Naive thymus-derived CD4-positive, alpha-beta T cell (primary cell): ENCODE measurements around the gene PRKCA. TPM values are rescaled to one million over a fixed set of nuclear protein-coding genes. Genes with fewer than 3 reads are reported as not detected.
"Not testable (repeated sequence)": the region's sequence is repeated elsewhere in the genome, so short reads cannot be mapped to it uniquely, and the experiment has no call there.

ENCODE experiments used
- ATAC-seq: fragments of 150-1000 bp; cut with Tn5 transposase; 2 replicates; pipeline ENCODE4 v1.10.0; 2021; ENCODE audit warnings: mild to moderate bottlenecking, moderate library complexity
- CTCF ChIA-PET: fragments of 350-600 bp; sonication (Branson Sonifier 250); formaldehyde crosslinking; loops from one replicate; lab custom pipeline; 2021; ENCODE audit warnings: antibody characterized with exemption; lab: Charles Lee
- POLR2A ChIA-PET: fragments of 350-600 bp; sonication (Branson Sonifier 250); formaldehyde crosslinking; loops from one replicate; lab custom pipeline; 2021; ENCODE audit warnings: antibody characterized with exemption, inconsistent platforms; lab: Charles Lee
- DNase-seq, 9 donors: peaks; one replicate each; pipeline versions ENCODE4 v3.0.0 to v3.0.0-alpha.2; 2020 to 2022; ENCODE audit warnings: mixed read lengths in 1 of 9
- H3K27ac ChIP-seq: one replicate; pipeline ENCODE4 v1.7.0; 2013; ENCODE audit warnings: mild to moderate bottlenecking, low read depth, low read length, moderate library complexity
- H3K27me3 ChIP-seq, 2 donors: one replicate each; pipeline ENCODE4 v1.7.0; 2013; ENCODE audit warnings: low read length in 2 of 2, mild to moderate bottlenecking in 2 of 2, moderate library complexity in 2 of 2; ENCODE audit not compliant: control insufficient read depth in 2 of 2, insufficient read depth in 2 of 2
- H3K36me3 ChIP-seq, 3 experiments: 1 replicate in 2 of 3; 2 replicates in 1 of 3; pipeline ENCODE4 v1.7.0; 2013; ENCODE audit warnings: low read length in 3 of 3, mild to moderate bottlenecking in 3 of 3, moderate library complexity in 1 of 3; ENCODE audit not compliant: insufficient read depth in 3 of 3, control insufficient read depth in 2 of 3
- H3K4me1 ChIP-seq, 2 donors: one replicate each; pipeline ENCODE4 v1.7.0; 2013; ENCODE audit warnings: low read length in 2 of 2, mild to moderate bottlenecking in 2 of 2, moderate library complexity in 1 of 2; ENCODE audit not compliant: control insufficient read depth in 2 of 2, insufficient read depth in 2 of 2
- H3K4me3 ChIP-seq: 2 replicates; pipeline ENCODE4 v1.7.0; 2013; ENCODE audit warnings: mild to moderate bottlenecking, low read length
- H3K9me3 ChIP-seq, 3 experiments: 1 replicate in 2 of 3; 2 replicates in 1 of 3; pipeline ENCODE4 v1.7.0; 2013; ENCODE audit warnings: low read length in 3 of 3; ENCODE audit not compliant: control insufficient read depth in 2 of 3
- H3K27ac Mint-ChIP-seq, 9 donors: one replicate each; pipeline ENCODE4 v1.8.0; 2020 to 2022; ENCODE audit warnings: mixed read lengths in 9 of 9, mild to moderate bottlenecking in 8 of 9, moderate library complexity in 5 of 9, inconsistent platforms in 2 of 9
- H3K27me3 Mint-ChIP-seq, 5 donors: one replicate each; pipeline ENCODE4 v1.8.0; 2021 to 2022; ENCODE audit warnings: mixed read lengths in 5 of 5, mild to moderate bottlenecking in 1 of 5
- H3K36me3 Mint-ChIP-seq, 5 donors: one replicate each; pipeline ENCODE4 v1.8.0; 2020 to 2022; ENCODE audit warnings: mixed read lengths in 5 of 5, mild to moderate bottlenecking in 3 of 5, inconsistent platforms in 1 of 5
- H3K4me1 Mint-ChIP-seq, 7 donors: one replicate each; pipeline ENCODE4 v1.8.0; 2020 to 2022; ENCODE audit warnings: mixed read lengths in 7 of 7, mild to moderate bottlenecking in 3 of 7, inconsistent platforms in 1 of 7
- H3K4me3 Mint-ChIP-seq, 10 donors: one replicate each; pipeline ENCODE4 v1.8.0; 2020 to 2022; ENCODE audit warnings: mild to moderate bottlenecking in 10 of 10, mixed read lengths in 10 of 10, moderate library complexity in 6 of 10, inconsistent platforms in 2 of 10
- H3K9me3 Mint-ChIP-seq, 11 donors: one replicate each; pipeline ENCODE4 v1.8.0; 2020 to 2022; ENCODE audit warnings: mixed read lengths in 11 of 11, mild to moderate bottlenecking in 4 of 11, inconsistent platforms in 1 of 11, moderate library complexity in 1 of 11
- intact Hi-C, 2 donors: fragments of 100-400 bp; cut with micrococcal nuclease; formaldehyde crosslinking; loops; one replicate each; pipeline ENCODE4 v1.15.1; 2023
- polyA plus RNA-seq, 2 donors: library from polyadenylated mRNA; unstranded; fragments of 300-500 nt; fragmentation: Illumina TruSeq; gene quantifications; one replicate each; pipeline ENCODE4 v1.2.3, GENCODE V29; 2021
- total RNA-seq, 6 experiments: library from RNA in 5 of 6; stranded (reverse) in 5 of 6; gene quantifications; 1 replicate in 5 of 6; 2 replicates in 1 of 6; pipeline ENCODE4 v1.2.3 and lab custom pipeline; 2021 to 2026

PRKCA gene
- total and polyA plus RNA-seq, 7 experiments from 2014 or later, result 4.1 to 186 (median 122) TPM

DNA sequence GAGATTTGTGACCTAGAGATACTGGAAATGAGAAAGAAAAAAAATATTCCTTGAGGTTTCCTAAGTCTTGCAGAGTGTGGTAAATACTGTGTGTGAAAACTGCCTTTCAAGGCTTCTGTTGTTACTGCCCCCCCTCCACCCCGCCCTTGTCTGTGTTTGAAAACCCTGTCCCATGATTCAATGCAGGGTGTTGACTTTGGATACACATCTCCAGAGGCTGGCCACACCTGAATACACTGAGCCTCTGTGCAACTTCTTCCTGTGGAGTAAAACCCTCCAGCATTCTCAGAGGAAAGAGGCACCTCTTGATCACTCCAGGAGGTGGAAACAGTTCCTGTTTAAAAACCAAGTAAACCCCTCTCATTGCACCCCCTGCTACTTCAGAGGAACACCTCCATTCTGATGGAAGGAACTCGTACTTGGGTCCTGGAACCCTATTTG lies 409.5 kb downstream of the PRKCA start:
- Mint-ChIP-seq H3K27ac (peak overlapping the region in 8 of 9 donors; percentile 10 to 80 (median 57)), H3K27me3 (no peaks in the 10 kb centered on the region), H3K9me3 (no peaks in the 10 kb centered on the region), H3K4me1 (peaks cover 15 to 62% (median 48%) of the 10 kb centered on the region in 7 donors), H3K4me3 (peak overlapping the region in 2 of 10 donors; percentile 15 to 34), H3K36me3 (peaks cover 0 to 31% (median 17%) of the 10 kb centered on the region in 5 donors)
- intact Hi-C loops, result loop anchor here in 1 of 2 donors (10.0 kb wide), 1 partner anchor 373 kb away; no protein-coding TSS in a partner anchor
- Histone ChIP-seq H3K4me3 (no peak overlapping the region), H3K27me3 (no peaks in the 10 kb centered on the region), H3K9me3 (no peaks in the 10 kb centered on the region), H3K4me1 (peaks cover 10 to 29% of the 10 kb centered on the region in 2 donors), H3K27ac (no peak overlapping the region), H3K36me3 (peaks cover 0 to 26% (median 0%) of the 10 kb centered on the region in 3 experiments)
- ATAC-seq, result no peak
- no peak for DNase-seq
- ChIA-PET POLR2A (no interaction called here), CTCF (no interaction called here)

DNA sequence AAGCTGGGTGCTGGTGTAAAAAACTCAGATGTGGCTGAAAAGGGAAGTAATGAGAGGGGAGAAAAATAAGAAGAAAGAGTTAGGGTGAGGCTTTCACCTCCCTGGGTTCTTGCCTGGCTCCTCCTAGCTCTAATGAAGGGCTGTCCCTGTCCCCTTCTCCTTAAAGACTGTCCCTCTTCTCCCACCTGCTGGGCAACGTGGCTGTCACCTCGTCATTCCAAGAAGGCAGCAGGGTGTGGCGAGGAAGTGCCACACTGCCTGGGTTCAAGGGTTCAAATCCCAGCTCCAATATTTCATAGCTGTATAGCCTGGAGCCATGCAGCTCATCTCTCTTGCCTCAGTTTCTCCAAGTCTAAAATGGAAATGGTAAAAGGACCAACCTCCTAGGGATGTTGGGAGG lies 410.0 kb downstream of the PRKCA start:
- Histone ChIP-seq H3K9me3 (no peaks in the 10 kb centered on the region), H3K4me1 (peaks cover 10 to 29% of the 10 kb centered on the region in 2 donors), H3K27me3 (no peaks in the 10 kb centered on the region), H3K4me3 (no peak overlapping the region), H3K27ac (no peak overlapping the region), H3K36me3 (peaks cover 0 to 27% (median 0%) of the 10 kb centered on the region in 3 experiments)
- POLR2A ChIA-PET, result no interaction called here
- peaks cover 15 to 57% (median 46%) of the 10 kb centered on the region in 7 donors for H3K4me1 Mint-ChIP-seq
- peaks cover 0 to 30% (median 15%) of the 10 kb centered on the region in 5 donors for H3K36me3 Mint-ChIP-seq
- CTCF ChIA-PET, result no interaction called here
- H3K4me3 Mint-ChIP-seq, result no peak overlapping the region
- no peaks in the 10 kb centered on the region for H3K27me3 Mint-ChIP-seq
- DNase-seq (no peak), ATAC-seq (no peak)
- intact Hi-C loops, result loop anchor here in 1 of 2 donors (10.0 kb wide), 1 partner anchor 372 kb away; no protein-coding TSS in a partner anchor
- H3K9me3 Mint-ChIP-seq, result no peaks in the 10 kb centered on the region
- H3K27ac Mint-ChIP-seq, result peak overlapping the region in 8 of 9 donors; percentile 13 to 87 (median 50)

DNA sequence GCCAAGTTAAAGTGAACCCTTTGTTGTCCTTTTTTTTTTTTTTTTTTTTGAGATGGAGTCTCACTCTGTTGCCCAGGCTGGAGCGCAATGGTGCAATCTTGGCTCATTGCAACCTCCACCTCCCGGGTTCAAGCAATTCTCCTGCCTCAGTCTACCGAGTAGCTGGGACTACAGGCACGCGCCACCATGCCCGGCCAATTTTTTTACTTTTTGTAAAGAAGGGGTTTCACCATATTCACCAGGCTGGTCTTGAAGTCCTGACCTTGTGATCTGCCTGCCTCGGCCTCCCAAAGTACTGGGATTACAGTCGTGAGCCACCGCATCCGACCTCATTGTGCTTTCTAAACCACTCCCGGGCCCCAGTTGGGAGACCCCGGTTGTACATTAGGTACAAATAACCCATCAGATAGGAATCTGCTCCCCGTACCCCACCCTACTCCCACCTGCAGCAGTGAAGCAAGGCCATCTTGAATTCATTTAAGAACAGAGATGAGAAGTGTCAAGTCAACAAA lies 410.7 kb downstream of the PRKCA start:
- DNase-seq, CTCF ChIA-PET, H3K9me3 ChIP-seq, H3K27me3 ChIP-seq, H3K9me3 Mint-ChIP-seq, H3K4me3 ChIP-seq, H3K27ac ChIP-seq, ATAC-seq, H3K27me3 Mint-ChIP-seq: not testable (repeated sequence)
- Mint-ChIP-seq H3K4me1 (peaks cover 15 to 51% (median 45%) of the 10 kb centered on the region in 7 donors), H3K27ac (peak overlapping the region in 8 of 9 donors; percentile 18 to 90 (median 64)), H3K4me3 (peak overlapping the region in 2 of 10 donors; percentile 14 to 16), H3K36me3 (peaks cover 0 to 35% (median 17%) of the 10 kb centered on the region in 5 donors)
- POLR2A ChIA-PET, result interaction anchor here (0.6 kb wide), 1 partner anchor 522 kb away, joined by 3 read pairs; no protein-coding TSS in a partner anchor
- intact Hi-C loops, result loop anchor here in 1 of 2 donors (10.0 kb wide), 1 partner anchor 372 kb away; no protein-coding TSS in a partner anchor
- Histone ChIP-seq H3K36me3 (peaks cover 0 to 33% (median 0%) of the 10 kb centered on the region in 3 experiments), H3K4me1 (peaks cover 10 to 29% of the 10 kb centered on the region in 2 donors)

DNA sequence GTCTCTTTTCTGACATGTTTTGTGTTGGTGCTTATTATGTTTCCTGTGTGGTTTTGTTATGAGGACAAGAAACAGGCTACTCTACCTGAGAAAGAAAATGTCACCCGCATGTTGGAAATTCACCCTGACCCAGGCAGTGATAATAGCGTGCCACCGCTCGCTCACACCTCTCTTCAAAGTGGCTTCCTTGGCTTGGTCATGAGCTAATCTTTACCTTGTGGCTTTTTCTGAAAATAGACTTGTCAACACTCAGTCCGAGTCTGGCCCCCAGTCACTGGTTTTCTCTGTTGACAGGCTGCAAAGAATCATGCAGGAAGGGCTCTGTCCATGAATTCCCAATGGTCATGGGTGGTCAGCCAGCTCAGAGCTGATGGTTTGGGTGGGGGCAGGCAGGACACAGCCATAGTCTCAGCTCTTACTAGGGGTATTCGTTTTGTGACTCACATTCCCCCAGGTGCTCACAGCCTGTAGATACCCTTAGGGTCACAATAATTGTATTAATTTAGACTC lies 411.2 kb downstream of the PRKCA start:
- peaks cover 15 to 50% (median 43%) of the 10 kb centered on the region in 7 donors for H3K4me1 Mint-ChIP-seq
- no peaks in the 10 kb centered on the region for H3K9me3 ChIP-seq
- ATAC-seq (peak; percentile 37), DNase-seq (no peak)
- H3K4me1 ChIP-seq, result peaks cover 10 to 29% of the 10 kb centered on the region in 2 donors
- no peak overlapping the region for H3K4me3 ChIP-seq
- H3K36me3 Mint-ChIP-seq, result peaks cover 0 to 40% (median 17%) of the 10 kb centered on the region in 5 donors
- peak overlapping the region in 1 of 10 donors; percentile 16 for H3K4me3 Mint-ChIP-seq
- peaks cover 0 to 38% (median 0%) of the 10 kb centered on the region in 3 experiments for H3K36me3 ChIP-seq
- POLR2A ChIA-PET, result interaction anchor here (0.6 kb wide), 1 partner anchor 523 kb away, joined by 3 read pairs; no protein-coding TSS in a partner anchor
- H3K27ac Mint-ChIP-seq, result peak overlapping the region in 8 of 9 donors; percentile 18 to 90 (median 64)
- intact Hi-C loops, result loop anchor here in 1 of 2 donors (2.0 to 10.0 kb wide), 3 partner anchors 193 to 513 kb away; no protein-coding TSS in a partner anchor
- CTCF ChIA-PET, result no interaction called here
- H3K27me3 ChIP-seq, result no peaks in the 10 kb centered on the region
- H3K9me3 Mint-ChIP-seq, result no peaks in the 10 kb centered on the region
- H3K27me3 Mint-ChIP-seq, result no peaks in the 10 kb centered on the region
- no peak overlapping the region for H3K27ac ChIP-seq

DNA sequence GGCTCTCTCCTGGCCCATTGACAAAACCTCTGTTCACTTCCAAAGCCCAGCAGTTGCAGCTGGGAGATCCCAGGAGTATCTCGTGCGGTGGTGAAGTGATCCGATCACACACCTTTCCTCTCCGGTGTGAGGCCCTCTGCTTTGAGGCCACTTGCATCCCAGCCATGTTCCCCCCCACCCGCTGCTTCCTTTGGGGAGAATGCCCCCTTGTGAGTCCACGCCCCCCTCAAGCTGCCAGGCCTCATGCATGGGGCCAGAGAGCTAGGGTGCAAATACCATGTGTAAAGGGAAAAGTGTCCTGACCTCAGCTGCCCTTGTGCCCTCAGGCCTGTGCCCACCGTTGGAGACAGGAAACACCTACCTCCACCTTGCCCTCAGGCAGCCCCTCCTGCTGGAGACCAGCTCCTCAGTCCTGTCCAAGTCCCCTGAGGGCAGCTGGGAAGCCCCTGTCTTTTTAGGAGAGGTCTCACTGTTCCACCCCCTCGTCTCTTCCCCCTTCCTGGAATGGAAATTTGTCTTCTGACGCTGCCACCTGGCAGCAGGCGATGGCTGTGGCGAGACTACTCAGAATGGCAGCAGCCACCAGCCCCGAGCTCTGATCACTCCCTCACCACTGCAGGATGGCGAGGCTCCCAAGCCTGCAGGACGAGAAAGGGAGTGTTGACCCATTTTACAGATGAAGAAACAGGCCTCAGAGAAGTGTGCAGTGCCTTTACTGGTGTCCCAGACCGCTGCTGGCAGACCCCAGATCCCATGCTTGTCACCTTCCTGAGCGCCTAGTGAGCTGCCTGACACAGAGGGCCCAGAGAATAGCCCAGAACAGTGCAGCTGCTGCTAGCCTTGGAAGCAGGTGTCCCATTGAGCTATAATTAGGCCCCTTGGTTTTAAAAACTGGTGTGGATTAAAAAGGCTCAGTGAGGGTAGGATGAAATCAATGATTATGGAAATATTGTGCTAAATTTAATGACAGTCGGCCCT lies 411.9 kb downstream of the PRKCA start:
- Histone ChIP-seq H3K4me1 (peaks cover 10 to 29% of the 10 kb centered on the region in 2 donors), H3K27me3 (no peaks in the 10 kb centered on the region), H3K9me3 (no peaks in the 10 kb centered on the region), H3K4me3 (no peak overlapping the region), H3K36me3 (peaks cover 0 to 40% (median 0%) of the 10 kb centered on the region in 3 experiments), H3K27ac (no peak overlapping the region)
- peaks cover 15 to 56% (median 43%) of the 10 kb centered on the region in 7 donors for H3K4me1 Mint-ChIP-seq
- intact Hi-C loops, result loop anchor here (1.0 to 10.0 kb wide), 7 partner anchors 192 to 578 kb away; no protein-coding TSS in a partner anchor
- no peaks in the 10 kb centered on the region for H3K9me3 Mint-ChIP-seq
- no peak for DNase-seq
- ChIA-PET POLR2A (interaction anchor here (0.6 kb wide), 1 partner anchor 11 kb away, joined by 3 read pairs; no protein-coding TSS in a partner anchor), CTCF (interaction anchor here (0.6 to 1.0 kb wide), 3 partner anchors 17 to 264 kb away, joined by 3 read pairs; no protein-coding TSS in a partner anchor)
- H3K4me3 Mint-ChIP-seq, result no peak overlapping the region
- no peak for ATAC-seq
- H3K27me3 Mint-ChIP-seq, result no peaks in the 10 kb centered on the region
- peaks cover 0 to 46% (median 23%) of the 10 kb centered on the region in 5 donors for H3K36me3 Mint-ChIP-seq
- peak overlapping the region in 4 of 9 donors; percentile 33 to 87 (median 70) for H3K27ac Mint-ChIP-seq
